Loucy (cell line): ENCODE measurements around the gene SCN5A.

ENCODE experiments used
- H2AFZ ChIP-seq: fragments of 200-600 bp; sonication (generic); 2 replicates; pipeline ENCODE4 v1.6.0; 2016; ENCODE audit warnings: antibody characterized with exemption, mild to moderate bottlenecking, low read length, moderate library complexity
- H3F3A ChIP-seq: fragments of 200-600 bp; 2 replicates; pipeline ENCODE4 v1.6.0; 2016; ENCODE audit warnings: antibody characterized with exemption, low read depth, mild to moderate bottlenecking
- H3K27me3 ChIP-seq: fragments of 200-600 bp; sonication (generic); 2 replicates; pipeline ENCODE4 v1.6.1; 2014; ENCODE audit warnings: low read length, mild to moderate bottlenecking; ENCODE audit not compliant: insufficient read depth, poor library complexity, severe bottlenecking
- H3K36me3 ChIP-seq: fragments of 200-600 bp; sonication (generic); 2 replicates; pipeline ENCODE4 v1.6.1; 2016; ENCODE audit warnings: low read length; ENCODE audit not compliant: insufficient read depth
- H3K4me1 ChIP-seq: fragments of 200-600 bp; sonication (generic); 2 replicates; pipeline ENCODE4 v1.5.1; 2014; ENCODE audit warnings: low read length, mild to moderate bottlenecking; ENCODE audit not compliant: insufficient read depth, poor library complexity, severe bottlenecking
- H3K4me2 ChIP-seq: fragments of 200-600 bp; sonication (generic); 2 replicates; pipeline ENCODE4 v1.6.0; 2014; ENCODE audit warnings: antibody characterized with exemption, low read length, low read depth, mild to moderate bottlenecking; ENCODE audit not compliant: poor library complexity, severe bottlenecking
- H3K4me3 ChIP-seq: fragments of 200-600 bp; sonication (generic); 2 replicates; pipeline ENCODE4 v1.5.1; 2014; ENCODE audit warnings: low read length, mild to moderate bottlenecking, mixed read lengths; ENCODE audit not compliant: poor library complexity, severe bottlenecking
- H3K79me2 ChIP-seq: fragments of 200-600 bp; sonication (generic); 2 replicates; pipeline ENCODE4 v1.6.1; 2014; ENCODE audit warnings: low read length; ENCODE audit not compliant: insufficient read depth
- H3K9ac ChIP-seq: fragments of 200-600 bp; sonication (generic); 2 replicates; pipeline ENCODE4 v1.6.0; 2014; ENCODE audit warnings: mild to moderate bottlenecking, low read depth, low read length, moderate library complexity; ENCODE audit not compliant: poor library complexity, severe bottlenecking
- H3K9me2 ChIP-seq: fragments of 200-600 bp; sonication (generic); replicated peaks from 2 replicates; pipeline ENCODE4 v1.6.1; 2016; ENCODE audit warnings: low read depth, low read length, mixed read lengths
- H3K9me3 ChIP-seq: fragments of 200-600 bp; sonication (generic); 2 replicates; pipeline ENCODE4 v1.6.1; 2014; ENCODE audit warnings: mild to moderate bottlenecking, antibody characterized with exemption, low read length, low read depth; ENCODE audit not compliant: insufficient read depth
- H4K20me1 ChIP-seq: fragments of 200-600 bp; sonication (generic); 2 replicates; pipeline ENCODE4 v1.6.0; 2014; ENCODE audit warnings: antibody characterized with exemption, low read length, mild to moderate bottlenecking; ENCODE audit not compliant: insufficient read depth, poor library complexity, severe bottlenecking
- EZH2phosphoT487 ChIP-seq: fragments of 200-600 bp; IDR thresholded peaks from 2 replicates; pipeline ENCODE4 v1.6.1; 2018; ENCODE audit warnings: antibody characterized with exemption, mild to moderate bottlenecking, moderate library complexity, borderline replicate concordance
- TF ChIP-seq, protein P1 (sequence below): fragments of 200-600 bp; sonication (generic); conservative IDR thresholded peaks from 2 replicates; pipeline ENCODE4 v1.5.1; 2014; ENCODE audit warnings: mild to moderate bottlenecking, antibody characterized with exemption, low read length

SCN5A gene

DNA sequence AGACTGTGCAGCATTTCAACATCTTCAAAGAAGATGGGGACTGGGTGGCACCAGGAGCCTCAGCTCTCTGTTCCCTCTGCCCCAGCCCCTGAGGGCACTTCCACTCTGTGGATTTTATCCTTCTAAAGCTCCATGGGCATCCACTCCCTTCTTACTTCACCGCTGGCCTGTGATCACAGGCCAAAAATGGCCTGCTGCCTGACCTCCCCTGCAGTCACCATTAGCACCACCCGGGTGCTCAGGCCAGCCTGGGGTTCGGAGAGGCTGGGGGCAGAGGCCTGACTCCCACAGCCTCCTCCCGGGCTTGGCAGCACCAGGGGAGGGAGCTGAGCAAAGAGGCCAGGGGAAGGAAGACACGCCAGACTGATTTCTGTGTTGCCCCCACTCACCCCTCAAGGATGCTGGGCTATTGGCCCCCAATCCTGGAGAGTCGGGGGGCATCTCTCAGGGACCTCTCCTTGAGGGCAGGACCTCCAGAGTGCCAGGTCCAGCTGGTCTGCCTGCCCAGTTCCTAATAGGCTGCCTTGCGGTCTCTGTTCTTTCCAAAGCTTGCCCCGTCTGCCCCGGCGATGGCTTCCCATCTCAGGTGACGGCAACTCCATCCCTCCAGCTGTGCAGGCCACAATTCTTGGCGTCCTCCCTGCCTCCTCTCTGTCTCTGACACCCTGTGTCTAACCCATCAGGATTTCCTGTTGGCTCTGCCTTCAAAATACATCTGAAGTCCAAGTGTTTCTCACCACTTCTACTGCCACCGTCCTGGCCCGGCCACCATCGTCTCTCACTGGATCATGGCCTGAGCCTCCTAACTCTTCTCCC lies 86.2 kb downstream of the SCN5A start:
- no peaks in the 10 kb centered on the region for H3K4me1 ChIP-seq
- H3F3A ChIP-seq = no peaks in the 10 kb centered on the region
- no peak overlapping the region for H2AFZ ChIP-seq
- no peak overlapping the region for H3K9ac ChIP-seq
- no peaks in the 10 kb centered on the region for H3K9me2 ChIP-seq
- H3K36me3 ChIP-seq = no peaks in the 10 kb centered on the region
- TF ChIP-seq, protein P1, sequence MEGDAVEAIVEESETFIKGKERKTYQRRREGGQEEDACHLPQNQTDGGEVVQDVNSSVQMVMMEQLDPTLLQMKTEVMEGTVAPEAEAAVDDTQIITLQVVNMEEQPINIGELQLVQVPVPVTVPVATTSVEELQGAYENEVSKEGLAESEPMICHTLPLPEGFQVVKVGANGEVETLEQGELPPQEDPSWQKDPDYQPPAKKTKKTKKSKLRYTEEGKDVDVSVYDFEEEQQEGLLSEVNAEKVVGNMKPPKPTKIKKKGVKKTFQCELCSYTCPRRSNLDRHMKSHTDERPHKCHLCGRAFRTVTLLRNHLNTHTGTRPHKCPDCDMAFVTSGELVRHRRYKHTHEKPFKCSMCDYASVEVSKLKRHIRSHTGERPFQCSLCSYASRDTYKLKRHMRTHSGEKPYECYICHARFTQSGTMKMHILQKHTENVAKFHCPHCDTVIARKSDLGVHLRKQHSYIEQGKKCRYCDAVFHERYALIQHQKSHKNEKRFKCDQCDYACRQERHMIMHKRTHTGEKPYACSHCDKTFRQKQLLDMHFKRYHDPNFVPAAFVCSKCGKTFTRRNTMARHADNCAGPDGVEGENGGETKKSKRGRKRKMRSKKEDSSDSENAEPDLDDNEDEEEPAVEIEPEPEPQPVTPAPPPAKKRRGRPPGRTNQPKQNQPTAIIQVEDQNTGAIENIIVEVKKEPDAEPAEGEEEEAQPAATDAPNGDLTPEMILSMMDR = no peak
- no peak for TF ChIP-seq EZH2phosphoT487
- H3K79me2 ChIP-seq = no peaks in the 10 kb centered on the region
- no peaks in the 10 kb centered on the region for H3K9me3 ChIP-seq
- no peaks in the 10 kb centered on the region for H3K27me3 ChIP-seq
- no peak overlapping the region for H3K4me3 ChIP-seq
- H3K4me2 ChIP-seq = no peak overlapping the region
- no peaks in the 10 kb centered on the region for H4K20me1 ChIP-seq

DNA sequence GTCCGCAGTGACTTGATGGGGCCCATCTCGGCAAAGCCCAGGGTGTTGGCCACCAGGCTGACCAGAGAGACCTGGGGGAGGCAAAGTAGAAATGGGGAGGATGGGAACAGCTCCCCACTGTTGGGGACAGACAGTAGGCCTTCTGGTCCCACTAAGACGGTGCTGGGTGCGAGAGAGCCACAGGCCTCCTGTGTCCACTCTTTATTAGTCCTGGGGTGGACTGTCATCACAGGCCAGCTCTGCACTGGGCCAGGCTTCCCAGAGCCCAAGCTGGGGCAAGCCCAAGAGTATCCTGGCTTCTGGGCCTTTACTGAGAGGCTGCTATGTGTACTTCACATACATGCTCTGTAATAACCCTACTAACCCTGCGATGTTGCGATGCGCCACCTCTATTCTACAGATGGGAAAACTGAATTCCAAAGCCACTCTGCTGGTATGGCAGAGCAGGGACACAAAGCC lies 87.0 kb downstream of the SCN5A start:
- Histone ChIP-seq H3K27me3 (no peaks in the 10 kb centered on the region), H3F3A (no peaks in the 10 kb centered on the region), H2AFZ (no peak overlapping the region), H3K9ac (no peak overlapping the region), H3K9me3 (no peaks in the 10 kb centered on the region), H3K4me1 (no peaks in the 10 kb centered on the region), H3K4me3 (no peak overlapping the region), H3K9me2 (no peaks in the 10 kb centered on the region), H3K79me2 (no peaks in the 10 kb centered on the region), H3K36me3 (no peaks in the 10 kb centered on the region), H3K4me2 (no peak overlapping the region), H4K20me1 (no peaks in the 10 kb centered on the region)
- TF ChIP-seq, protein P1 = no peak
- TF ChIP-seq EZH2phosphoT487 = no peak

DNA sequence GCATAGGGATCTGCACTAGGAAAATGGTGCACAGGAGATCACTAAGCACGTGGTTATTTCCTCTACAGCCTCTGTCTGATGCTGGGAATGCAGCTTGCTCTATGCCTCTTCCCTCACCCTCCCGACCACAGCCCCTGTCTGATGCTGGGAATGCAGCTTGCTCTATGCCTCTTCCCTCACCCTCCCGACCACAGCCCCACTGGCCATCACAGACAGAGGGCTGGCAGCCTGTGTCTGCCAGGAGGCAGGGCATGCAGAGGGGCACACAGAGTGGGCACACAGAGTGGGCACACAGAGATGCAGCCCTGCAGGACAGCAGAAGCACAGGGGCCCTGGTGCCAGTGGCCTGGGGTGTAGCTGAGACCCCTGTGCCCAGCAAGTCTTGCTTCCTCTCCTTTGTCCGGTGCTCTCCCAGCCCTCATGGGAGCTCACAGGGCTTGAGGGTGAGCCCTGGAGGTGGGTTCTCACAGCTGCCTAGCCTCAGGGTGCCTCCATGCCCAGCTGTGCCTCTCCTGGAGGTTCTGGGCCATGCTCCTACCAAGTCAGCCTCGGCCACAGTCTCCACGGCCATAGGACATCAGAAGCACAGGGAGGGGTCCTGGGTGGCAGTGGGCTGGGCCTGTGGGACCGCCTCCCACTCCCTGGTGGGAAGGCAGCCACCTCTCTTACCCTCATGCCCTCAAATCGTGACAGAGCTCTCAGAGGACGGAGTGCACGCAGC lies 87.6 kb downstream of the SCN5A start:
- Histone ChIP-seq H3K9me2 (no peaks in the 10 kb centered on the region), H4K20me1 (no peaks in the 10 kb centered on the region), H3K9me3 (no peaks in the 10 kb centered on the region), H3K4me3 (no peak overlapping the region), H2AFZ (no peak overlapping the region), H3K79me2 (no peaks in the 10 kb centered on the region), H3K27me3 (no peaks in the 10 kb centered on the region), H3F3A (no peaks in the 10 kb centered on the region), H3K36me3 (no peaks in the 10 kb centered on the region), H3K9ac (no peak overlapping the region), H3K4me1 (no peaks in the 10 kb centered on the region), H3K4me2 (no peak overlapping the region)
- TF ChIP-seq, protein P1 = no peak
- no peak for TF ChIP-seq EZH2phosphoT487
